Endodermal cell (in vitro differentiated cells): ENCODE measurements around the gene ACOX3. TPM values are rescaled to one million over a fixed set of nuclear protein-coding genes. Genes with fewer than 3 reads are reported as not detected.
A peak's percentile ranks its signal among the peaks of the same experiment; 100 is the strongest.

Source experiments
- DNase-seq: peaks from one replicate; pipeline ENCODE4 v3.0.0-alpha.2; 2017
- H3K27ac ChIP-seq: 2 replicates; pipeline ENCODE4 v1.5.1; 2013; ENCODE audit warnings: mild to moderate bottlenecking, low read depth, low read length, moderate library complexity
- H3K27me3 ChIP-seq: 2 replicates; pipeline ENCODE4 v1.6.1; 2013; ENCODE audit warnings: mild to moderate bottlenecking, low read length, moderate library complexity; ENCODE audit not compliant: insufficient read depth, control insufficient read depth, poor library complexity, severe bottlenecking
- H3K36me3 ChIP-seq: 2 replicates; pipeline ENCODE4 v1.7.0; 2013; ENCODE audit warnings: mild to moderate bottlenecking, low read length, moderate library complexity; ENCODE audit not compliant: control insufficient read depth, insufficient read depth
- H3K4me1 ChIP-seq: one replicate; pipeline ENCODE4 v1.7.0; 2013; ENCODE audit warnings: low read length; ENCODE audit not compliant: control insufficient read depth, insufficient read depth
- H3K4me3 ChIP-seq: 2 replicates; pipeline ENCODE4 v1.5.1; 2013; ENCODE audit warnings: mild to moderate bottlenecking, low read length, moderate library complexity
- H3K9ac ChIP-seq: 2 replicates; pipeline ENCODE4 v1.6.1; 2013; ENCODE audit warnings: mild to moderate bottlenecking, low read length, moderate library complexity; ENCODE audit not compliant: poor library complexity, severe bottlenecking; ENCODE audit errors: extremely low read depth
- H3K9me3 ChIP-seq: 2 replicates; pipeline ENCODE4 v1.6.1; 2013; ENCODE audit warnings: mild to moderate bottlenecking, low read length, moderate library complexity; ENCODE audit not compliant: control insufficient read depth
- H3K27ac Mint-ChIP-seq: 2 replicates; pipeline ENCODE4 v1.8.0; 2020; ENCODE audit warnings: mixed read lengths
- H3K27me3 Mint-ChIP-seq: 2 replicates; pipeline ENCODE4 v1.8.0; 2021; ENCODE audit warnings: mild to moderate bottlenecking, mixed read lengths; ENCODE audit not compliant: insufficient read depth
- H3K36me3 Mint-ChIP-seq: 2 replicates; pipeline ENCODE4 v1.8.0; 2020; ENCODE audit warnings: low read depth, mixed read lengths
- H3K4me1 Mint-ChIP-seq: 2 replicates; pipeline ENCODE4 v1.8.0; 2020; ENCODE audit warnings: mixed read lengths
- H3K4me3 Mint-ChIP-seq: 2 replicates; pipeline ENCODE4 v1.8.0; 2020; ENCODE audit warnings: mild to moderate bottlenecking, moderate library complexity, mixed read lengths
- H3K9me3 Mint-ChIP-seq: 2 replicates; pipeline ENCODE4 v1.8.0; 2020; ENCODE audit warnings: mild to moderate bottlenecking, mixed read lengths
- CTCF ChIP-seq: fragments of 200-600 bp; sonication (generic); conservative IDR thresholded peaks from 2 replicates; pipeline ENCODE4 v1.5.0; 2021; ENCODE audit warnings: antibody characterized with exemption, mild to moderate bottlenecking
- WGBS, 2 experiments: methylation state at CpG; one replicate each; pipeline versions ENCODE4 v1.1.5 to v1.1.7; 2013; ENCODE audit warnings: missing lambda C conversion rate in 2 of 2, mixed read lengths in 1 of 2; ENCODE audit not compliant: insufficient coverage in 1 of 2, insufficient read length in 1 of 2; 5-methylcytosine and 5-hydroxymethylcytosine counted together
- total RNA-seq, 2 donors: library from RNA; stranded (reverse); fragmentation: NEBNext Ultra II Directional in 1 of 2; extraction: Animal tissue kit (Norgen Biotek cat#: 25700) in 1 of 2; gene quantifications; 2 replicates in 1 of 2; 3 replicates in 1 of 2; pipeline ENCODE4 v1.2.1, GENCODE V29; 2021

The ACOX3 gene
- total RNA-seq, 2 donors from 2014 or later, result 55.1 to 146 TPM

GRCh38 chr4:8463811-8464210, 23.3 kb upstream of the ACOX3 start:
- peaks cover 84% of the 10 kb centered on the region for H3K36me3 ChIP-seq
- Mint-ChIP-seq H3K4me1 (peaks cover 28% of the 10 kb centered on the region), H3K9me3 (no peaks in the 10 kb centered on the region), H3K27me3 (no peaks in the 10 kb centered on the region), H3K27ac (peak overlapping the region; percentile 48), H3K36me3 (peaks cover 60% of the 10 kb centered on the region), H3K4me3 (no peak overlapping the region)
- peaks cover 12% of the 10 kb centered on the region for H3K4me1 ChIP-seq
- TF ChIP-seq CTCF, result no peak
- H3K27ac ChIP-seq, result no peak overlapping the region
- 92 to 100% methylated on average over 6 to 9 of the region's 9 CpGs for WGBS, 2 experiments
- peak overlapping the region; percentile 1 for H3K4me3 ChIP-seq
- H3K9me3 ChIP-seq, result no peaks in the 10 kb centered on the region
- no peak overlapping the region for H3K9ac ChIP-seq
- no peaks in the 10 kb centered on the region for H3K27me3 ChIP-seq
- no peak for DNase-seq

- peaks cover 12% of the 10 kb centered on the region for H3K4me1 ChIP-seq
- peaks cover 28% of the 10 kb centered on the region for H3K4me1 Mint-ChIP-seq
- H3K27me3 Mint-ChIP-seq, result no peaks in the 10 kb centered on the region
- no peak for TF ChIP-seq CTCF
- H3K4me3 Mint-ChIP-seq, result no peak overlapping the region
- WGBS, 2 experiments, result 92 to 93% methylated on average over 2 to 6 of the region's 6 CpGs
- H3K4me3 ChIP-seq, result no peak overlapping the region
- no peaks in the 10 kb centered on the region for H3K9me3 Mint-ChIP-seq
- peaks cover 90% of the 10 kb centered on the region for H3K36me3 ChIP-seq
- no peak overlapping the region for H3K27ac Mint-ChIP-seq
- DNase-seq, result no peak
- H3K9me3 ChIP-seq, result no peaks in the 10 kb centered on the region
- H3K27ac ChIP-seq, result no peak overlapping the region
- H3K36me3 Mint-ChIP-seq, result peaks cover 63% of the 10 kb centered on the region
- H3K27me3 ChIP-seq, result no peaks in the 10 kb centered on the region
- no peak overlapping the region for H3K9ac ChIP-seq
These were observed 21.1 kb upstream of the ACOX3 start for GRCh38 chr4:8461616-8462015.

- Mint-ChIP-seq H3K4me3 (no peak overlapping the region), H3K27me3 (no peaks in the 10 kb centered on the region), H3K4me1 (peaks cover 28% of the 10 kb centered on the region), H3K9me3 (no peaks in the 10 kb centered on the region), H3K36me3 (peaks cover 66% of the 10 kb centered on the region), H3K27ac (no peak overlapping the region)
- TF ChIP-seq CTCF, result no peak
- Histone ChIP-seq H3K4me3 (no peak overlapping the region), H3K4me1 (peaks cover 12% of the 10 kb centered on the region), H3K36me3 (peaks cover 90% of the 10 kb centered on the region), H3K27me3 (no peaks in the 10 kb centered on the region), H3K9ac (no peak overlapping the region), H3K9me3 (no peaks in the 10 kb centered on the region), H3K27ac (no peak overlapping the region)
- 94 to 100% methylated on average over 2 to 6 of the region's 6 CpGs for WGBS, 2 experiments
- no peak for DNase-seq
These were observed 20.6 kb upstream of the ACOX3 start for GRCh38 chr4:8461086-8461485.
